ENCODE results near the gene PIK3C2G.
"Not testable (repeated sequence)": the region's sequence is repeated elsewhere in the genome, so short reads cannot be mapped to it uniquely, and the experiment has no call there.

The PIK3C2G gene

GRCh38 chr12:18658179-18658578 lies 396.9 kb downstream of the PIK3C2G start:
- DNase-seq, result no peak

- DNase-seq, result no peak
Observed at GRCh38 chr12:18658829-18659228, 397.5 kb downstream of the PIK3C2G start.

GRCh38 chr12:18676141-18676540 lies 414.8 kb downstream of the PIK3C2G start:
- no peak for DNase-seq

- DNase-seq, result no peak
Observed at GRCh38 chr12:18676996-18677588, 415.8 kb downstream of the PIK3C2G start.

GRCh38 chr12:18681818-18682217 lies 420.5 kb downstream of the PIK3C2G start:
- no peak for DNase-seq

GRCh38 chr12:18683327-18684013 lies 422.2 kb downstream of the PIK3C2G start:
- no peak for DNase-seq

GRCh38 chr12:18684430-18684829 lies 423.1 kb downstream of the PIK3C2G start:
- no peak for DNase-seq

- no peak for DNase-seq
Observed at GRCh38 chr12:18689771-18690170, 428.5 kb downstream of the PIK3C2G start.

- DNase-seq, result no peak
Observed at GRCh38 chr12:18690653-18691052, 429.3 kb downstream of the PIK3C2G start.

GRCh38 chr12:18693986-18694385 lies 432.7 kb downstream of the PIK3C2G start:
- DNase-seq, result not testable (repeated sequence)

GRCh38 chr12:18696971-18697602 lies 435.8 kb downstream of the PIK3C2G start:
- DNase-seq, result no peak

Data from hippocampal formation (tissue), 2 donors.